AG04449 (cell line): ENCODE data around the gene KRTAP10-1.

Experiments
- CTCF ChIA-PET: fragments of 350-600 bp; formaldehyde crosslinking; extraction: SDS; loops from one replicate; lab custom pipeline; 2021; ENCODE audit warnings: antibody characterized with exemption; lab: Yijun Ruan, JAX
- POLR2A ChIA-PET: fragments of 400-600, 350-600 bp; formaldehyde crosslinking; extraction: SDS; loops from one replicate; lab custom pipeline; 2020; ENCODE audit warnings: antibody characterized with exemption, inconsistent platforms; lab: Yijun Ruan, JAX
- DNase-seq: peaks from one replicate; pipeline ENCODE4 v3.0.0-alpha.2; 2010; ENCODE audit warnings: low read depth, low spot score
- H3K4me3 ChIP-seq: 2 replicates; pipeline ENCODE4 v1.5.1; 2011; ENCODE audit warnings: low read depth, mild to moderate bottlenecking, control low read depth, low read length
- CTCF ChIP-seq: IDR thresholded peaks from one replicate; pipeline ENCODE4 v1.5.1; 2011; ENCODE audit warnings: mild to moderate bottlenecking, moderate library complexity, low read length, control low read depth, inconsistent platforms; ENCODE audit not compliant: insufficient read depth; ENCODE audit errors: missing control alignments

Gene KRTAP10-1

DNA sequence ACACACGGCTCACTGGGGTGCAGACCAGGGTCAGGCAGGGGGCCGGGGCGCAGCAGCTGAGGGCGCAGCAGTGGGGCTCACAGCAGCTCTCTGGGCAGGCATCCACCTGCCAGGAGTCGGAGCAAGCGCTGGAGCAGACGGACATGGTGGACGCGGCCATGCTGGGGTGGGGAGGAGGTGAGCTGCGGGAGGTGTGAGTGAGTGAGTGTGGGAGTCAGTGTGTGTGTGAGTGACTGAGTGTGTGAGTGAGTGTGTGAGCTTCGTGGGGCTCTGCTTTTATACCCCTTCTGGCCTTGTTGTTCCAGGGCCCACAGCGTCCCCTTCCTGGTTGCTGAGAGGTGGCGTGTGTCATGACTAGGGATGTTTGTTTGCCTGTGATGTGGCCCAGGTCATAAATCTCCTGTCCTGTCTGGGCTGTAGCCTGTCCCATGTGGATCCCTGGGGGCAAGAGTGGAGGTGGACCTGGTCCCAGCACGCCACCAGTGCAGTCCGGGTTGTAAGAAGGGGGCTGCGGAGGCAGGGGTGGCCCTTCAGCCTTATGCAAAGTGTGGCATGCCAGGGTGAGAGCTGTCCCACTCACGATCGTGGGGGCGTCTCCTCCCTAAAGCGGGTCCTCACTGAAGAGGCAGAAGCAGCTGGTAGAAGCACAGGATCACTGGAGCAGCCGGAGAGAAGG lies at the start of gene KRTAP10-1:
TSS of gene KRTAP10-1 (minus strand) at position 205 of the 676 bp plus-strand sequence. CDS start at position 160, 45 bp downstream.
- POLR2A ChIA-PET: no interaction called here
- CTCF ChIA-PET: interaction anchor here (0.6 kb wide), 1 partner anchor 496 kb away, joined by 3 read pairs; no protein-coding TSS in a partner anchor

GRCh38 chr21:44589094-44589493 lies 49.1 kb upstream of the KRTAP10-1 start:
- POLR2A ChIA-PET: no interaction called here
- no peak for DNase-seq
- H3K4me3 ChIP-seq: no peak overlapping the region
- no peak for TF ChIP-seq CTCF
- CTCF ChIA-PET: no interaction called here

More for the DNA sequence above, at the start of gene KRTAP10-1:
- TF ChIP-seq CTCF: no peak
- DNase-seq: no peak
- H3K4me3 ChIP-seq: no peak within 1 kb of the TSS

DNA sequence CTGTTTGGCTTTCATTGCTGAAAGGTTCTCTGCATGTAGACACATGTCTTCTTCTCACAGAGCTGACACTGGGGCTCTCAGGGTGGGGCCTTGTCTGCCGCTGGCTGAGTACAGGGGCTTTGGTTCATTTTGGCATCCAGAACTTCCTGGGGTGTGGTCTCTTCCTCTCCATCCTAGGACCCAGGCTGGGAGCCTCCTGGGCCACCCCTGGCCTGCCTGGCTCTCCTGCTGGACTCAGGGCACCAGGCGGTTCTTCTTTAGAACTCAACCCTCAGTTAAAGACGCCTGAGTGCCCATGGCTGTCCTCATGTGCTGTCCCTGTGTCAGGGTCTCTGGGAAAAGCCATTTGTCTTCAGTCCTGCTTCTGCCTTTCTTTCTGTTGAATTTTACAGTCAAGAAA lies 45.9 kb upstream of the KRTAP10-1 start:
- TF ChIP-seq CTCF: no peak

DNA sequence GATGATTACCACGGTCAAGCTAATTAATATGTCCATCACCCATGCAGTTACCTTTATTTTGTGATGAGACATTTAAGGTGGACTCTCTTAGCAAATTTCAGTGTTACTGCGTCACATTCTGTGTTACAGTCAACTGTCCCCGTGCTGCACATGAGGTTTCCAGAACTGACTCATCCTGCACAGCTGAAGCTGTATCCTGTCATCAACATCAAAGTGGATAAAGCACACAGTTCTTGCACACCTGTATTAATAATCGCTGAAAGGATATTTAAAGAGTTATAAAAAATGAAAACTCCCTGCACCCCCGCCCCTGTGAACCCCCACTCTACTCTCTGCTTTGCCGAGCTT lies 43.8 kb upstream of the KRTAP10-1 start:
- ChIA-PET CTCF (no interaction called here), POLR2A (no interaction called here)
- no peak for DNase-seq
- H3K4me3 ChIP-seq: no peak overlapping the region
- TF ChIP-seq CTCF: no peak

More for the DNA sequence above, 45.9 kb upstream of the KRTAP10-1 start:
- DNase-seq: no peak
- ChIA-PET CTCF (no interaction called here), POLR2A (no interaction called here)
- H3K4me3 ChIP-seq: no peak overlapping the region

- H3K4me3 ChIP-seq: no peak overlapping the region
- no peak for DNase-seq
- CTCF ChIA-PET: no interaction called here
- POLR2A ChIA-PET: no interaction called here
- TF ChIP-seq CTCF: no peak
Observed at GRCh38 chr21:44583089-44583799, 43.2 kb upstream of the KRTAP10-1 start.

DNA sequence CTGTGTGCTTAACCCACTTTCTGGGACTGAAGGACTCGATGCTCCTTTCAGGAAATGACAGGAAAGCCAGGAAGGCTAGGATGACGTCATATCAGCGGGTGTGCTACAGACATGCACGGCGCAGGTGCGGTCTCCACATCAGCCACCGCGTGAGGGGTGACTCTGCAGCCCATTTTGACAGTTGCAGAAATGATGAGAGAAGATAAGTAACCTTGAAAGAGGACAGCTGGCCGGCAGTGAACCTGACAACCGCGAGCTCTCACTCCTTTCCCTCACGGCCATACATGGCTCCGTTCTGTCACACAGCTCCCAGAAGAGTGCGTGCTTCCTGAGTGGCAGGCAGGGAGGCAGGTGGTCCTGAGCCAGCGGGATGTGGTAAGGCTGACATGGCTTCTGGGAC lies 42.1 kb upstream of the KRTAP10-1 start:
- ChIA-PET CTCF (interaction anchor here (0.8 kb wide), 1 partner anchor 38 kb away, joined by 3 read pairs; no protein-coding TSS in a partner anchor), POLR2A (no interaction called here)
- no peak for TF ChIP-seq CTCF

More for the DNA sequence above, 42.1 kb upstream of the KRTAP10-1 start:
- no peak for DNase-seq
- H3K4me3 ChIP-seq: no peak overlapping the region
